Endodermal cell (in vitro differentiated cells): Measurements from ENCODE around the gene ANKRD10. TPM values are rescaled to one million over a fixed set of nuclear protein-coding genes. Genes with fewer than 3 reads are reported as not detected.

Experiments
- DNase-seq: peaks from one replicate; pipeline ENCODE4 v3.0.0-alpha.2; 2017
- H3K27ac ChIP-seq: 2 replicates; pipeline ENCODE4 v1.5.1; 2013; ENCODE audit warnings: mild to moderate bottlenecking, low read depth, low read length, moderate library complexity
- H3K27me3 ChIP-seq: 2 replicates; pipeline ENCODE4 v1.6.1; 2013; ENCODE audit warnings: mild to moderate bottlenecking, low read length, moderate library complexity; ENCODE audit not compliant: insufficient read depth, control insufficient read depth, poor library complexity, severe bottlenecking
- H3K36me3 ChIP-seq: 2 replicates; pipeline ENCODE4 v1.7.0; 2013; ENCODE audit warnings: mild to moderate bottlenecking, low read length, moderate library complexity; ENCODE audit not compliant: control insufficient read depth, insufficient read depth
- H3K4me1 ChIP-seq: one replicate; pipeline ENCODE4 v1.7.0; 2013; ENCODE audit warnings: low read length; ENCODE audit not compliant: control insufficient read depth, insufficient read depth
- H3K4me3 ChIP-seq: 2 replicates; pipeline ENCODE4 v1.5.1; 2013; ENCODE audit warnings: mild to moderate bottlenecking, low read length, moderate library complexity
- H3K9ac ChIP-seq: 2 replicates; pipeline ENCODE4 v1.6.1; 2013; ENCODE audit warnings: mild to moderate bottlenecking, low read length, moderate library complexity; ENCODE audit not compliant: poor library complexity, severe bottlenecking; ENCODE audit errors: extremely low read depth
- H3K9me3 ChIP-seq: 2 replicates; pipeline ENCODE4 v1.6.1; 2013; ENCODE audit warnings: mild to moderate bottlenecking, low read length, moderate library complexity; ENCODE audit not compliant: control insufficient read depth
- H3K27ac Mint-ChIP-seq: 2 replicates; pipeline ENCODE4 v1.8.0; 2020; ENCODE audit warnings: mixed read lengths
- H3K27me3 Mint-ChIP-seq: 2 replicates; pipeline ENCODE4 v1.8.0; 2021; ENCODE audit warnings: mild to moderate bottlenecking, mixed read lengths; ENCODE audit not compliant: insufficient read depth
- H3K36me3 Mint-ChIP-seq: 2 replicates; pipeline ENCODE4 v1.8.0; 2020; ENCODE audit warnings: low read depth, mixed read lengths
- H3K4me1 Mint-ChIP-seq: 2 replicates; pipeline ENCODE4 v1.8.0; 2020; ENCODE audit warnings: mixed read lengths
- H3K4me3 Mint-ChIP-seq: 2 replicates; pipeline ENCODE4 v1.8.0; 2020; ENCODE audit warnings: mild to moderate bottlenecking, moderate library complexity, mixed read lengths
- H3K9me3 Mint-ChIP-seq: 2 replicates; pipeline ENCODE4 v1.8.0; 2020; ENCODE audit warnings: mild to moderate bottlenecking, mixed read lengths
- CTCF ChIP-seq: fragments of 200-600 bp; sonication (generic); conservative IDR thresholded peaks from 2 replicates; pipeline ENCODE4 v1.5.0; 2021; ENCODE audit warnings: antibody characterized with exemption, mild to moderate bottlenecking
- WGBS, 2 experiments: methylation state at CpG; one replicate each; pipeline versions ENCODE4 v1.1.5 to v1.1.7; 2013; ENCODE audit warnings: missing lambda C conversion rate in 2 of 2, mixed read lengths in 1 of 2; ENCODE audit not compliant: insufficient coverage in 1 of 2, insufficient read length in 1 of 2; 5-methylcytosine and 5-hydroxymethylcytosine counted together
- total RNA-seq, 2 donors: library from RNA; stranded (reverse); fragmentation: NEBNext Ultra II Directional in 1 of 2; extraction: Animal tissue kit (Norgen Biotek cat#: 25700) in 1 of 2; gene quantifications; 2 replicates in 1 of 2; 3 replicates in 1 of 2; pipeline ENCODE4 v1.2.1, GENCODE V29; 2021

Gene ANKRD10
- total RNA-seq, 2 donors from 2014 or later = 148 to 182 TPM

- no peak overlapping the region for H3K4me3 Mint-ChIP-seq
- no peaks in the 10 kb centered on the region for H3K9me3 ChIP-seq
- WGBS, 2 experiments = 92 to 97% methylated on average over 6 to 8 of the region's 8 CpGs
- H3K4me3 ChIP-seq = no peak overlapping the region
- no peaks in the 10 kb centered on the region for H3K27me3 Mint-ChIP-seq
- DNase-seq = no peak
- TF ChIP-seq CTCF = no peak
- H3K4me1 ChIP-seq = no peaks in the 10 kb centered on the region
- H3K36me3 Mint-ChIP-seq = no peaks in the 10 kb centered on the region
- peaks cover 5% of the 10 kb centered on the region for H3K4me1 Mint-ChIP-seq
- no peak overlapping the region for H3K9ac ChIP-seq
- H3K36me3 ChIP-seq = no peaks in the 10 kb centered on the region
- H3K9me3 Mint-ChIP-seq = no peaks in the 10 kb centered on the region
- H3K27ac ChIP-seq = no peak overlapping the region
- H3K27ac Mint-ChIP-seq = no peak overlapping the region
- H3K27me3 ChIP-seq = no peaks in the 10 kb centered on the region
Measured at GRCh38 chr13:110950819-110951570, 36.1 kb upstream of the ANKRD10 start.

DNA sequence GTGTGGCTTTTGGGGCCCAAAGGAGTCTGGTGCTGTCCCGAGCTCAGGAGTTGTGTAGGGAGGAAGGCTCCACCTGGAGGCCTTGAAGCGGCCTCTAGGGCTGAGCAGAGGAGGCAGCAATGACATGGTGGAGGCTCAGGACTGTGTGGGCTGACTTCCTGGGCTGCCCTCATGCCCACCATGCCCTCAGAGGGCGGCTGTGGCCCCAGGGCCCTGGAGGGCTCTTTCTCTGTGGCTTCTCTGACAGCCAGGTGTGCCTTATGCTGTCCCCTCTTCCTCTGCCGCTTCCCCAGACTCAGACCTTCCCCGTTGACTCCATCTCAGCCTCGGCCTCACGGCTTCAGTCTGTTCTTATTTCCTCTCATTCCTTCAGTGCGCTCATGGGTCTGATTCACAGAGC lies 35.5 kb upstream of the ANKRD10 start:
- no peaks in the 10 kb centered on the region for H3K4me1 ChIP-seq
- no peaks in the 10 kb centered on the region for H3K9me3 ChIP-seq
- H3K36me3 Mint-ChIP-seq = no peaks in the 10 kb centered on the region
- no peaks in the 10 kb centered on the region for H3K9me3 Mint-ChIP-seq
- H3K36me3 ChIP-seq = no peaks in the 10 kb centered on the region
- H3K4me3 ChIP-seq = no peak overlapping the region
- H3K27me3 ChIP-seq = no peaks in the 10 kb centered on the region
- WGBS, 2 experiments = 94 to 97% methylated on average over 5 to 8 of the region's 8 CpGs
- H3K4me1 Mint-ChIP-seq = peaks cover 5% of the 10 kb centered on the region
- H3K27me3 Mint-ChIP-seq = no peaks in the 10 kb centered on the region
- H3K27ac ChIP-seq = no peak overlapping the region
- H3K27ac Mint-ChIP-seq = no peak overlapping the region
- no peak overlapping the region for H3K4me3 Mint-ChIP-seq
- DNase-seq = no peak
- no peak overlapping the region for H3K9ac ChIP-seq
- TF ChIP-seq CTCF = no peak

- H3K4me1 ChIP-seq = no peaks in the 10 kb centered on the region
- Mint-ChIP-seq H3K27me3 (no peaks in the 10 kb centered on the region), H3K9me3 (no peaks in the 10 kb centered on the region), H3K36me3 (no peaks in the 10 kb centered on the region), H3K27ac (no peak overlapping the region), H3K4me3 (no peak overlapping the region), H3K4me1 (peaks cover 5% of the 10 kb centered on the region)
- no peak for TF ChIP-seq CTCF
- no peaks in the 10 kb centered on the region for H3K27me3 ChIP-seq
- no peak overlapping the region for H3K27ac ChIP-seq
- no peaks in the 10 kb centered on the region for H3K36me3 ChIP-seq
- no peak overlapping the region for H3K4me3 ChIP-seq
- no peak overlapping the region for H3K9ac ChIP-seq
- no peaks in the 10 kb centered on the region for H3K9me3 ChIP-seq
- no peak for DNase-seq
- WGBS, 2 experiments = 93 to 97% methylated on average over 2 to 4 of the region's 4 CpGs
Measured at GRCh38 chr13:110949628-110950027, 34.8 kb upstream of the ANKRD10 start.
